GM19372 (cell line): ENCODE data around the gene PRKAR2B.

Experiments
- ATAC-seq: cut with Tn5 transposase; IDR thresholded peaks from one replicate; pipeline ENCODE4 v1.9.1; 2021; ENCODE audit warnings: mild to moderate bottlenecking, low read depth, moderate library complexity; ENCODE audit not compliant: unreplicated experiment

The PRKAR2B gene

DNA sequence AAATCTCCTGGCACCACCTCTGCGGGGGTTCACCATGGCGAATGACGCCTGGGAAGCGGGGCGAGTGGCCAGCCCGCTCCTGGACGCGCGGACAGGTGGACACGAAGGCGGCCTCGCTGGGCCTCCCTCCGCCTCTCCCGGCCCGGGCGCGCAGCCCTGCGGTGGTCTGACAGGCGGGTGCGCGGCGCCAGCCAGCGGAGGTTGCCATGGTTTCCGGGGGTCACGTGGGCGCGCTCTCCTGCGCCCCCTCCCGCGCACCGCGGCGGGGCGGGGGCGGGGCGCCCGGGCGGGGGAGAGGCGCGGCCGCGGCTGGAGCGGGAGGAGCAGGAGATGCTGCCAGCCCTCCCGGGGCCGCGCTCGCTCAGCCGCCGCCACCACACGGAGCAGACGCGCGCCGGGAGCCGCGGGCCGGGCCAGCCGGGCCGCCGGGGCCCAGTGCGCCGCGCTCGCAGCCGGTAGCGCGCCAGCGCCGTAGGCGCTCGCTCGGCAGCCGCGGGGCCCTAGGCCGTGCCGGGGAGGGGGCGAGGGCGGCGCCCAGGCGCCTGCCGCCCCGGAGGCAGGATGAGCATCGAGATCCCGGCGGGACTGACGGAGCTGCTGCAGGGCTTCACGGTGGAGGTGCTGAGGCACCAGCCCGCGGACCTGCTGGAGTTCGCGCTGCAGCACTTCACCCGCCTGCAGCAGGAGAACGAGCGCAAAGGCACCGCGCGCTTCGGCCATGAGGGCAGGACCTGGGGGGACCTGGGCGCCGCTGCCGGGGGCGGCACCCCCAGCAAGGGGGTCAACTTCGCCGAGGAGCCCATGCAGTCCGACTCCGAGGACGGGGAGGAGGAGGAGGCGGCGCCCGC lies at the start of gene PRKAR2B:
TSS of gene PRKAR2B (plus strand) at position 359 of the 848 bp plus-strand sequence. CDS start at position 562, 203 bp downstream.
- peak; percentile 79 for ATAC-seq

DNA sequence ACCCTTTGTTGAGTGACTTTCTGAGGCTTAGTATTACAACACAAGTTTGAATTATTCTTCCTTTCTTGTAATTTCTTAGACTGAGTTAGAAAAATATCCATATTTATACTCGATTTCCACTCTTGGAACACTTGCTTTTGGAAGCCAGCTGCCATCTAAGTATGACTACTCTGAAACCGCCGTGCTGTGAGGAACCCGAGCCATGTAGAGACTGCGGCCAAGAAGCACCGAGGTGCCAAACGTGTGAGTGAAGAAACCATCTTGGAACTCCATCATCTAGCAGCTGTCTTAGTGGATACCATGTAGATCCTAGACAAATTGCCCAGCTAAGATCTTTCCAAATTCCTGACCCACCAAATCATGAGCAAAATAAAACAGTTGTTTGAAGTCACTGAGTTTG lies 49.7 kb upstream of the PRKAR2B start:
- ATAC-seq, result no peak

DNA sequence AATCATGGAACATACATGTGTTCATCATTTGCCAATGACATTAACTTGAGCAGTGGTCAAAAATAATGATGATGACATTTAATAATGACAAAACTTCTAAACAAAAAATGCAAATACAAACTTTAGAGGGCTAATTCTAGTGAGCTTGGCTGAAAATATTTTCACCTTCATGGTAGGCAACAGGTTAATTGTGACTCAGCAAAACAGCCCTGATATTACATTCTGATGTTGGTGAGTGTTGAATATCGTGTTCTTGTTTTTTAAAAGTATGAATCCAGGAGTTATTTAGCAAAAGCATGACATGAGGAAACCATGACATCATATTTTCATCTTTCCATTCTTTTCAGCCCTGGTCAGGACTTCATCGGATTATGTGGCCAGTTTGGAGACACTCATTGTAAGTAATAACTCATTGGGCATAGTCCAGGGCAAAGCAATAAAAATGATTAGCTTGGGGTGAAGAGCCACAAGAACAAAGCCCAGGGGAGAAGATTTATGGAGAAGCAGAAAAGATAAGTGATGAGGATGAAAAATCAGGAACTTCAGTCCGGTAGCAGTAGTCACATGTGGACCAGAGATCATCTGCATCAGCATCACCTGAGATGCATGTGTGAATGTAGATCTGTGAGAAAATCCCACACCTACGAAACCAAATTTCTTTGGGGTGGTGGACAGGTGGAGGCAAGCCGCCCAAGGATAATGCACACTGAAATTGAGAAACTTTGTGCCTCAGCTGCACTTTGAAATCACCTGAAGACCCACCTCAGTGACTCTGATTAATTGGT lies 46.8 kb upstream of the PRKAR2B start:
- ATAC-seq, result no peak

DNA sequence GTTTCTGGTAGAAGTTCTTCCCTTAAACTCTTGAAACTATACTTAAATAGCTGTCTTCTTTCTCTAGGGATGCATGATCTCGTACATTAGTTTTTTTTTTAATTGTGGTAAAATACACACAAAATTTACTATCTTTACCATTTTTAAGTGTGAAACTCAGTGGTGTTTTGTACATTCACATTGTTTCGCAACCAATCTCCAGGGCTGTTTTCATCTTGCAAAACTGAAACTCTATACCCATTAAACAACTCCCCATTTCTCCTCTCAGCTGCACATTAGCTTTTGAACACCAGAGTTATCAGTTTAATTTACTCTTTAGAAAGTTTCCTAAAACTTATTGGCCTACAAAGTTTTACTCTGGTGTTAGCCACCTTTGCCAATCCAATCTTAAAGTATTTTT lies 45.5 kb upstream of the PRKAR2B start:
- ATAC-seq, result no peak

DNA sequence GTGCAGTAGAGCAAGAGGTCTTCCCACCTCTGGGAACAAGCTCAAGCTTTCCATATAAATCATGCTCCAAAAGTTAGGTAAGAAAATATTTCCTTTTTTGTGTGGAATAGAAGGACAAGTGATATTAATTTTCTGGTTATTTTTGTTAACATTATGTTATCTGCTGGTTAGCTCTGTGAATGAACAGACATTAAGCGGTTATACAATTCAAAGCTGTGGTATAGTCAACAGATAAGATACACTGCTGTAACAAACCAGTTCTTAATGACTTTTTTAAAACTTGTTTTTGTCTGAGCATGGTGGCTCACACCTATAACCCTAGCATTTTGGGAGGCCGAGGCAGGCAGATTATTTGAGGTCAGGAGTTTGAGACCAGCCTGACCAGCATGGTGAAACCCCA lies 43.0 kb upstream of the PRKAR2B start:
- no peak for ATAC-seq

DNA sequence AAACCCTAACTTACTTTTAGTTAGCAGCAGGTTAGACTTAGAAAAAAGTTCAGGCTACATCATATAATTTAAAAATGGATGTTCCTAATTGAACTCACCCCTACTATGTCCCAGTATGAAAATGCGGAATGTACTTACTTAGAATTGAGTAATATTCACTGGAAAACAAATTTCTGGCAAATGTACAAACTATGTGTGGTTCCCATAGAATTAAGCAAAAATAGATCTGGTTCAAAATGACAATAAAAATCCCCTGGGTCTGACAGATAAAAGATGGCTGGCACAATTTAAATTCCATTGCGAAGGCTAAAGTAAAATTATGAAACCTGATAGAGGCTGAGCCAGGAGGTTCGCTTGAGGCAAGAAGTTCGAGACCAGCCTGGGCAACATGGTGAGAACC lies 42.4 kb upstream of the PRKAR2B start:
- ATAC-seq, result no peak

DNA sequence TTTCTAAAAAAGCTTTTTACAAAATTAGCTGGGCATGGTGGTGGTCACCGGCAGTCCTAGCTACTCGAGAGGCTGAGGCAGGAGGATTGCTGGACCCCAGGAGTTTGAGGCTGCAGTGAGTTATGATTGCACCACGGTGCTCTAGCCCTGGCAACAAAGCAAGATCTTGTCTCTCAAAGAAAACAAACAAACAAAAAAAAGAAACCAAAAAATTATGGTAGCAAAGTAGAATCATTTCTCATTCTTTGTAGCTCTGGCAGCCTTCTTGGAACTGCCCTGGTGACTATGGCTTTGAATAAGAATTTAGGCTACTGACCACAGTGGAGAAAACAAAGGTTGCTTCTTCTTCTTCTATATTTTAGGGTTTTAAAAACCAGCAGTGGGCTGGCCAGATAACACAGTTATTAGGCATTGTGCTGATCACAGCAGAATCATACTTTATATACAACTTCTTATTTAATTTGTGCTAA lies 41.9 kb upstream of the PRKAR2B start:
- no peak for ATAC-seq

DNA sequence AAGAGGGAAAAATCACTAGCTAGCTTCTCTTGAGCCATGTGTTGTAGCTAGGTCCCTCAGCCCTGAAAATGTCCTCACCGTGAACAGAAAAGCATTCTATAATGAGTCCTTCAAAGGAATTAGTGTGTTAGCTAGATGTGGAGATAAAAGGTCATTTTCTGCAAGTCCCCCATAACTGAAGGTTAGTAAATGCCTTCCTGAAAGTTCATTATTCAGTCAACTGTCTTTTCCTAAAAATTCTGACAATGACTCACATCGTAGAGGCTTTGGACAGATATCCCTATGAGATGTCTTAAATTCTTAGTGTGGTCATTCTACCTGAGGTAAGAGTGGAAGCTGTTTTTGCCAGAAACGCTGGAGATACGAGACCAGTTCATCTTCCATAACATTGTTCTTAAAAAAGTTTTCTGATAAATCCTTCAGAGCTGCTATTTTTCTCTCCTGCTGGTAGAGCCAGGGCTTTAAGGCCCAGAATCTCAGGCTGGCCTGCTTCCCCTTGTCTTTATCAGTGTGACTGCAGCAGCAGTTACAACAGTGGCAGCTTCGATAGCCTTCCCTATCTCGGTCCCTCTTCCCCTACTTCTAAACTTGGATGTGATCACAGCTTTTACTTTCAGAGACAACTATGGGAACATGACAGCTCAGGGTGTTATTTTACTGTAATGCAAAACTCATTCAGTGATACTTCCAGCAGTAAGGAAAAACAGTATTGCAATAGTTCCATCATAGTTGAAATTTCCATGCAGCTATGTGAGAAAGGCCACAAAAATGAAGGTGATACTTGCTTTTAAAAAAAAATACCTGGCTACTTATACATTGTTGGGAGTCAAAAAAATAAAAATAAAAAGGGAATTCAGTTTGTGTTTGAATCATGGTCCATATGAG lies 37.3 kb upstream of the PRKAR2B start:
- no peak for ATAC-seq

DNA sequence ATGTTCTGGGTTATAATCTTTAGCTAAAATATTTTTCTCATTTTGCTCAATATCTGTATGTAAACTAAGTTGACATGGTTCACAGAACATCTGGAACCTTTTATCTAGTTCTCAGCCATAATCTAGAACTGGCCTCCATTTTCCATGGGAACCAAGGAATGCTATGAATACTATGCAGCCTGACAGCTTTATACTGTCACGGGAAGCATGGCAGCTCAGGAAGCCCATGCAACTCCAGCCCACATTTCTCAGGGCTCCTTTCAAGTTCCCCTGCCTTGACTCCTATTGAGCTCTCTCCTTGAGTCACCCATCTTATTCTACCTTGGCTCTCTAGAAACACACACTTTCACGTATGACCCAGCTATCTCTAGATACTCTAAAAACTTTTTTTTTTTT lies 36.6 kb upstream of the PRKAR2B start:
- no peak for ATAC-seq

DNA sequence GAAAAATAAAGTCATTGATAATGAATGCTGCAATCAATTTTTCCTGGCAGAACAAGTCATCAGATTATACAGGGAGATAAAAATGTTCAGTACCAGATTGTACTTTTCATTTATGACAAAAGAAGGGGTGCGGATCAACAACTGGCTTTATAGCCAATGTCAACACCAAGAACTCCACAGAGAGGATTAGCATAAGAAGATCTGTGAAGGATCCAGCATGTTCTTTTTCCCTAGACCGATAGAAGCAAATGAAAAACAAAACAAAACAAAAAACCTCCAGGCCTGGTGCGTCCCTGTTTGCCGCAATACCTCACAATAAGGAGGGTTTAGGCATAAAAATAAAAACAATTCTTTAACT lies 34.7 kb upstream of the PRKAR2B start:
- no peak for ATAC-seq

DNA sequence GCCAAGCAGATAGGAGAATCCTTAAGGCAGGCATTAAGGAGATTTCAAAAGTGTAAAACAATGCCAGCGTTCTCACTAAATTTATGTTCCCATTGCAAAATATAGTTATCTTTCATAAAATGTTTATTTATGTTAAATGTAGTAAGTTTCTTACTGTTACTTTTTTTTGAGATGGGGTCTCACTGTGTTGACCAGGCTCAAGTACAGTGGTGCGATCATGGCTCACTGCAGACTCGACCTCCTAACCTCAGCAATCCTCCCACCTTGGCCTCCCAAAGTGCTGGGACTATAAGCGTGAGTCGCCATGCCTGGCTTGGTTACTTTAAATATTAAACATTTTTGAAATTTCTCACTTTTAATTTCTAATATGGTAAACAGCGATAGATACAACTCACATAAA lies 31.8 kb upstream of the PRKAR2B start:
- no peak for ATAC-seq

DNA sequence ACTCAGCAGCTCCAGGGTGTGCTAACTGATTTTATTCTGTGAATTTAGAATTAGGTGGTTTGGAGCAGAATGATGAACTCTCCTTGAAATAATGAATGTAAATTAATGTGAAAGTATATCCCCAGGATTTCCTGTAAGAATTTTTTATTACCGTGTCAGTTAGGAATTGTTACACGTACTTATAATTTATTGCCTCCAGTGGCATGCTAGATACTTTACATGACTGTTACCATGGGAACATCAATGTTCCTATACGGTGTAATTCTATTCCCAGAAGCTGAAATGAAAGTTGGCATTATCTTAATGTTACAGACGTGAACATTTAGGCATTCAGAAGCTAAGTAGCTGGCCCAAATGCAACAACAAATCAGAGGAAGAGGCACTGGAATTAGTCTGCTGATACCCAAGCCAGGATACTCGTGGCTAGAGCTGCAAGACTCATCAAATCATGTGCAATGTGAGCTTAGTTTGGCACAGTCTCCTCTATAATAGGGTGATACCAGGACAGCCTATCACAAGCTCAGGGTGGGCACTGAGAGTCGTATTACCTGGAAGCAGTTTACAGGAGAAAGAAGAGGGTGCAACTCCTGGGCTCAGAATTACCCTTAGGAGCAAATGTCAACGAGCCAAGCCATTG lies 30.0 kb upstream of the PRKAR2B start:
- no peak for ATAC-seq

DNA sequence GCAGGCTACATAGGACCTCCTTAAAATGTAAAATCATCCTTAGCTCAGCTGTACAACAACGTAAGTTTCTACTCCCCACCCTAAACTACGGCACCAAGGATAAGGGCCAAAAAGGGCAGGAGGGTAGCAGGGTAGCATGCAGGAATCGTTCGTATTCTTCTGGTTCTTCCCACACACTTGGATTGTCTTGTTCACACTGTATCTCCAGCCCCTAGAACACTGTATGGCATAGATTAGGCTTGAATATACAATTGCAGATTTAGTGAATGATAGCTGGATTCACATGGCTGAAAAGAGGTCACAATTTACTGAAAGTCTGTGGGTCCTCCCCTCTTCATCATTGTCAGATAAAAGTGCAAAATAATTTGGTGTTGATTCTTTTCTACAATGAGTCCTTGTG lies 28.2 kb upstream of the PRKAR2B start:
- ATAC-seq, result no peak

DNA sequence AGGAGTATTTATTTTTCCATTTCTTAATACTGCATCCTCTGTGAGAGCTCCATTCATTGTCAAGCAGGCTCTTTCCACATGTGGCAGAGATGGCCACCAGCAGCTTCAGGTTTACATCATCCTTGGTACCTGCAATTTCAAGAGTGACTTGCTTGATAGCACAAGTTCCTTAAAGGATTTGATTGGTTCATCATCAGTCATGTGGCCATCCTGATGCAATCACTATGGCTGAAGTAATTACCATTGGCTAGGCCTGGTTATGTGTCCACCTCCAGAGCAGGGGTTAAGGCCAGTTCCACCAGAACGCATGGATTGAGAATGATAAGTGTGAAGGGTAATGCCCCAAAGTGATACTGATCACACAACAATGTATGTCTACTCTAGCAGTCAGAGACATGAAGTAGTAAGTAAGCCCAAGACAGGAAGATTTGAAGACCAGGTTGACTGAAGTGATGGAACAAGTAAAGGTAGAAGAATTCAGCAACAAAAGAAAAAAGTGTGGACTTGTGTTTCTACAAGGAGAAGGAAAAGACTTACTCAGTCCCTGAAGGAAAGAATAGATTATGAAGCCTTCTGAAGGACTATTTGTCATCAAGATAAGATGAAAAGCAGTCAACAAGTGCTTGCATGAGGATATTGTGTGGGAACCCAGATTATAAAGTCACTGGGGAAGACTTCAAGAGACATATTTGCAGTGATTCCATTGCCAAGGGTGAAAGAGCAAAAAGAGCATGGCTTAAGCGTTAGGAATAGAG lies 26.4 kb upstream of the PRKAR2B start:
- no peak for ATAC-seq

DNA sequence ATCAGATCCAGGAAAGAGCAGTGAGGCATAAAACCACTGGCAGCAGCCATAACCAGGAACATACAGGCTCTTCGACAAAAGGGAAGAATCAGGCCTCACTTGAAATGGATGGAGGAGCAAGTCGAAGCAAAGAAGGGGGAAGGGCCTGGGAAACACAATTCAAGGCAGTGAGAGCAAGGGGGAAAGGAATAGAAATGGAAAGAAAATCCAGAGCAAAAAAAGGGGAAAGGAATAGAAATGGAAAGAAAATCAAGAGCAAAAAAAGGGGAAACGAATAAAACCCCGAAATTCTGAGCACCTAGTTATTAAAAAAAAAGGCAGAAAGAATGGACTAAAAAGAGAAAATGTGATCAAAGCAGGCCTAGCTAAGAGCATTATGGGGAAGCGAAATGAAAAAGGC lies 24.1 kb upstream of the PRKAR2B start:
- no peak for ATAC-seq

DNA sequence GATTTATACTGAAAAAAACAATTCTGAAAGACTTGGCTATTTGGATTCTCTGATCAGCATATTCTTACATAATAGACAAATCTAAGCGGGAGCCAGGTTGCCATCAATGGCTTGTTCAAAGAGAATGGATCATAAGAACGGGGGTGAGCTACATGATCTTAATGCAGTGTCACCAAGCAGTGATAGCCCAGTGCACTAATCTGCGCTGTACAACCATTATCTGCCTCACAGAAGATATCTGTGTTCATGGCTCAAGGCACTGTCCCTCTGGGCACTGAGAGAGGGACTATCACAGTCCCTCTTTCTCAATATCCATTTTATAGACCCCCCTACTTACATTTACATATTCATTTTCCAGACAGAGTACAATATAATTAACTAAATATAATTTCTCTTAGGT lies 22.9 kb upstream of the PRKAR2B start:
- ATAC-seq, result no peak

DNA sequence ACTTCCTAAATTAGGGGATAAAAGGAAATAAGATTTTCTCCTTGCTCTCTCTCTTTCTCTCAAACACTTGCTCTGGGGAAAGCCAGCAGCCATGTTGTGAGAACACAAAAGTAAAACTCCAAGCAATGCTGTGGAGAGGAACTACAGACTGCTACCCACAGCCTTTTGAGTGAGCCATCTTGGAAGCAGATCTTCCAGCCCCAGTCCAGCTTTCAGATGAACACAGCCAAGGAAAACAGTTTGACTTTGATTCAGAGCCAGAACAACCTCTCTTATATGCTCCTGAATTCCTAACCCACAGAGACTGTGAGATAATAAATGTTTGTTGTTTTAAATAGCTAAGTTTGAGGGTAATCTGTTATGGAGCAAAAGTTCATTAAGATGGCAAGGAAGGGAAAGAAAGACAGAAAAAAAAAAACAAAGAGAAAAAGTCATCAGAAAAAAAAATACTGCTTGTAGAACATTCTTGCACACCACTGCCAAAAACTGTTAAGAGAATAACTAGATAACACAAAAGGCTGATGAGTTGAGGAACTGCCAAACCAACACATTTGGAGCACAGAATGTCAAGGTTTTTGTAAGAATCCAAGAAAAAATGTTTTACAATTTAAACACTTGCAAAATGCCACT lies 20.9 kb upstream of the PRKAR2B start:
- ATAC-seq, result no peak

DNA sequence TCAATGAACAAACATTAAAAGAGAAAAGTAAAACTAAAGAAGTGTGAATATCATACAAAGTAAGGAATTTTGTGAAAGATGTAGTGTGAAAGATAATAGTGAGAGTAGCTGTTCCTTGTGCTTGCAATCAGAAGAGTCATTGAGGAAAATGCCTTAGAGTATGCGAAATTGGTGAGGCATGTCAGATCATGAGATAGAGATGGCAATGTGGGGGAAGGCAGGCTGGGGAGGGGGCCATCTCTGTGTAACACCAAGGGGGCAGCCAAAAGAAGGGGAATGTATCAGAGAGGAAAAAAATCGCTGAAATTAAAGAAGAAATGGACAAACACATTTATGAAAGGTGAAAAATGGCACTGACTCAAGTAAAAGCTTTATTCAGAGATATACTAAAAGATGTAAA lies 19.6 kb upstream of the PRKAR2B start:
- no peak for ATAC-seq

DNA sequence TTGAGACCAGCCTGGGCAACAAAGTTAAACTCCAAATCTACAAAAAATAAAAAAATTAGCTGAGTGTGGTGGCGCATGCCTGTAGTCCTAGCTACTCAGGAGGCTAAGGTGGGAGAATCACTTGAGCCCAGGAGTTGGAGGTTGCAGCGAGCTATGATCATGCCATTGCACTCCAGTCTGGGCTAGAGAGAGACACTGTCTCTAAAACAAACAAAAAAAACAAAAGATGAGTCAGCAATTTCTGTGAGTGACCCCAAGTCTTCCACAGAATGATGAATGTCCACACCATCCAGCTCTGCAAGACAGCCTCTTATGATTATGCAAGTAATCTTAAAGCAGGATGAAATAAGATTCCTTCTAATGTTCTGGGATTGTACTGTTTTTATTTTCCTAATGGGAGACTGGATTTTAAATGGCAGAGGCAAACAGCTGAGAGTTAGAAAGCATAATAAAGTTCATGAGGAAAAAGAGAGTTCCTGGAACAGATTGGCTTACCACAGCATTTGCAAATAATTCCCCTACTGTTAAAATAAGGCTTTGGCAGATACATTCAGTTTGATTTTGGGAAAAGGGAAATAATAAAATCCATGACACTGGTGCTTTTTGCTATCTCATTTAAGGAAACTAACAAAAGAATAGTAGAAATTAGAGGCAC lies 18.9 kb upstream of the PRKAR2B start:
- ATAC-seq, result no peak
